HEK293T (cell line): ENCODE data around the gene TRIOBP.

Experiments used
- BHLHE40 ChIP-seq: fragments of 450-650 bp; IDR thresholded peaks from 2 replicates; pipeline ENCODE4 v1.6.1; 2016; ENCODE audit warnings: mild to moderate bottlenecking, moderate library complexity, borderline replicate concordance
- FOXM1 ChIP-seq: fragments of 450-650 bp; IDR thresholded peaks from 2 replicates; pipeline ENCODE4 v1.6.1; 2017; ENCODE audit warnings: mild to moderate bottlenecking, borderline replicate concordance
- NFRKB ChIP-seq: fragments of 450-650 bp; IDR thresholded peaks from 2 replicates; pipeline ENCODE4 v1.6.1; 2016; ENCODE audit warnings: mild to moderate bottlenecking, moderate library complexity

GRCh38 chr22:37731804-37732471, 35.1 kb downstream of the TRIOBP start:
- TF ChIP-seq NFRKB (no peak), FOXM1 (no peak), BHLHE40 (no peak)
